GM12878 (cell line): ENCODE results near the gene PGC.

Experiments
- BHLHE40 ChIP-seq, 2 experiments: fragments of 450-650 bp in 1 of 2; IDR thresholded peaks; 2 replicates each; pipeline ENCODE4 v1.6.1; 2011 to 2017; ENCODE audit warnings: low read depth in 2 of 2, borderline replicate concordance in 1 of 2, improper control_type of control experiment in 1 of 2, low read length in 1 of 2, mild to moderate bottlenecking in 1 of 2
- EP300 ChIP-seq, 2 experiments: fragments of 150-350 bp in 1 of 2; IDR thresholded peaks; 2 replicates each; pipeline ENCODE4 v1.6.1; 2011 to 2012; ENCODE audit warnings: low read depth in 2 of 2, low read length in 2 of 2, borderline replicate concordance in 1 of 2, improper control_type of control experiment in 1 of 2, inconsistent platforms in 1 of 2; ENCODE audit not compliant: control insufficient read depth in 1 of 2
- EZH2 ChIP-seq: IDR thresholded peaks from 2 replicates; pipeline ENCODE4 v1.6.1; 2012; ENCODE audit warnings: low read depth, mild to moderate bottlenecking, control low read depth, inconsistent platforms, low read length, borderline replicate concordance; ENCODE audit not compliant: control insufficient read depth
- FOXK2 ChIP-seq: fragments of 450-650 bp; IDR thresholded peaks from 2 replicates; pipeline ENCODE4 v1.6.1; 2017; ENCODE audit warnings: mild to moderate bottlenecking, moderate library complexity
- GABPA ChIP-seq: IDR thresholded peaks from 2 replicates; pipeline ENCODE4 v1.6.1; 2014; ENCODE audit warnings: antibody characterized with exemption, low read depth, mild to moderate bottlenecking, inconsistent platforms
- MTA3 ChIP-seq: IDR thresholded peaks from 2 replicates; pipeline ENCODE4 v1.6.1; 2012; ENCODE audit warnings: low read length, inconsistent platforms, borderline replicate concordance
- NR2F1 ChIP-seq: fragments of 450-650 bp; conservative IDR thresholded peaks from 2 replicates; pipeline ENCODE4 v1.6.1; 2017; ENCODE audit warnings: mild to moderate bottlenecking
- PML ChIP-seq: IDR thresholded peaks from 2 replicates; pipeline ENCODE4 v1.6.1; 2012; ENCODE audit warnings: low read length, inconsistent platforms
- POLR2AphosphoS5 ChIP-seq: IDR thresholded peaks from 2 replicates; pipeline ENCODE4 v1.6.1; 2011; ENCODE audit warnings: mild to moderate bottlenecking, low read length, inconsistent platforms
- SMAD1 ChIP-seq: fragments of 450-650 bp; IDR thresholded peaks from 2 replicates; pipeline ENCODE4 v1.6.1; 2018; ENCODE audit warnings: mild to moderate bottlenecking, low read depth; ENCODE audit not compliant: partially characterized antibody
- YBX1 ChIP-seq: fragments of 450-650 bp; IDR thresholded peaks from 2 replicates; pipeline ENCODE4 v1.6.1; 2016; ENCODE audit warnings: antibody characterized with exemption
- TF ChIP-seq, protein P1 (sequence below): IDR thresholded peaks from 2 replicates; pipeline ENCODE4 v1.6.1; 2012; ENCODE audit warnings: mild to moderate bottlenecking, low read depth, low read length
- TF ChIP-seq, protein P2 (sequence below), 3 experiments: IDR thresholded peaks in 2 of 3; conservative IDR thresholded peaks in 1 of 3; 2 replicates each; pipeline ENCODE4 v1.5.1; 2011; ENCODE audit warnings: low read depth in 3 of 3, low read length in 3 of 3, mild to moderate bottlenecking in 3 of 3, control low read depth in 2 of 3, moderate library complexity in 2 of 3, inconsistent platforms in 1 of 3, mixed read lengths in 1 of 3; ENCODE audit not compliant: control insufficient read depth in 2 of 3, insufficient read depth in 1 of 3; ENCODE audit errors: extremely low read depth in 1 of 3
- TF ChIP-seq, protein P3 (sequence below): IDR thresholded peaks from 2 replicates; pipeline ENCODE4 v1.6.1; 2011; ENCODE audit warnings: low read depth, mild to moderate bottlenecking, low read length, moderate library complexity, borderline replicate concordance; ENCODE audit errors: extremely low read depth

DNA sequence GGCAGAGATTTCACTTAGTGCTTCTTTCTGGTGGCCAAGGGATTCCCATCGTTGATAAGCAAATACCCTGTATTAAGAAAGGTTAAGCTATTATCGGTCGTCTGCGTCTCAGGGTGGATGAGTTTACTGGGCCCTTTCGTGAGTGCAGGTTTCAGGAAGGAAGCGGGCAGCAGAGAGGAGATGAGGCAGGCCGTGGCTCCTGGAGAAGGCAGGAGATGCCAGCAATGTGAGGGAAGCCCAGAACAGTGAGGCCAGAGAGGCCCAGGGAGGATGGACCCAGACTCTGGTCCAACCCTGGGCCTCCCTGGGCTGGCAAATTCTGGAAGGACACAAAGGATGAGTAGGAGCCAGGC, 23.0 kb downstream of the PGC start:
- TF ChIP-seq, protein P1, sequence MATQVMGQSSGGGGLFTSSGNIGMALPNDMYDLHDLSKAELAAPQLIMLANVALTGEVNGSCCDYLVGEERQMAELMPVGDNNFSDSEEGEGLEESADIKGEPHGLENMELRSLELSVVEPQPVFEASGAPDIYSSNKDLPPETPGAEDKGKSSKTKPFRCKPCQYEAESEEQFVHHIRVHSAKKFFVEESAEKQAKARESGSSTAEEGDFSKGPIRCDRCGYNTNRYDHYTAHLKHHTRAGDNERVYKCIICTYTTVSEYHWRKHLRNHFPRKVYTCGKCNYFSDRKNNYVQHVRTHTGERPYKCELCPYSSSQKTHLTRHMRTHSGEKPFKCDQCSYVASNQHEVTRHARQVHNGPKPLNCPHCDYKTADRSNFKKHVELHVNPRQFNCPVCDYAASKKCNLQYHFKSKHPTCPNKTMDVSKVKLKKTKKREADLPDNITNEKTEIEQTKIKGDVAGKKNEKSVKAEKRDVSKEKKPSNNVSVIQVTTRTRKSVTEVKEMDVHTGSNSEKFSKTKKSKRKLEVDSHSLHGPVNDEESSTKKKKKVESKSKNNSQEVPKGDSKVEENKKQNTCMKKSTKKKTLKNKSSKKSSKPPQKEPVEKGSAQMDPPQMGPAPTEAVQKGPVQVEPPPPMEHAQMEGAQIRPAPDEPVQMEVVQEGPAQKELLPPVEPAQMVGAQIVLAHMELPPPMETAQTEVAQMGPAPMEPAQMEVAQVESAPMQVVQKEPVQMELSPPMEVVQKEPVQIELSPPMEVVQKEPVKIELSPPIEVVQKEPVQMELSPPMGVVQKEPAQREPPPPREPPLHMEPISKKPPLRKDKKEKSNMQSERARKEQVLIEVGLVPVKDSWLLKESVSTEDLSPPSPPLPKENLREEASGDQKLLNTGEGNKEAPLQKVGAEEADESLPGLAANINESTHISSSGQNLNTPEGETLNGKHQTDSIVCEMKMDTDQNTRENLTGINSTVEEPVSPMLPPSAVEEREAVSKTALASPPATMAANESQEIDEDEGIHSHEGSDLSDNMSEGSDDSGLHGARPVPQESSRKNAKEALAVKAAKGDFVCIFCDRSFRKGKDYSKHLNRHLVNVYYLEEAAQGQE: no peak
- TF ChIP-seq, protein P2, sequence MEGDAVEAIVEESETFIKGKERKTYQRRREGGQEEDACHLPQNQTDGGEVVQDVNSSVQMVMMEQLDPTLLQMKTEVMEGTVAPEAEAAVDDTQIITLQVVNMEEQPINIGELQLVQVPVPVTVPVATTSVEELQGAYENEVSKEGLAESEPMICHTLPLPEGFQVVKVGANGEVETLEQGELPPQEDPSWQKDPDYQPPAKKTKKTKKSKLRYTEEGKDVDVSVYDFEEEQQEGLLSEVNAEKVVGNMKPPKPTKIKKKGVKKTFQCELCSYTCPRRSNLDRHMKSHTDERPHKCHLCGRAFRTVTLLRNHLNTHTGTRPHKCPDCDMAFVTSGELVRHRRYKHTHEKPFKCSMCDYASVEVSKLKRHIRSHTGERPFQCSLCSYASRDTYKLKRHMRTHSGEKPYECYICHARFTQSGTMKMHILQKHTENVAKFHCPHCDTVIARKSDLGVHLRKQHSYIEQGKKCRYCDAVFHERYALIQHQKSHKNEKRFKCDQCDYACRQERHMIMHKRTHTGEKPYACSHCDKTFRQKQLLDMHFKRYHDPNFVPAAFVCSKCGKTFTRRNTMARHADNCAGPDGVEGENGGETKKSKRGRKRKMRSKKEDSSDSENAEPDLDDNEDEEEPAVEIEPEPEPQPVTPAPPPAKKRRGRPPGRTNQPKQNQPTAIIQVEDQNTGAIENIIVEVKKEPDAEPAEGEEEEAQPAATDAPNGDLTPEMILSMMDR (IDR thresholded peaks at IDR 0.05 in 2 of 3, conservative IDR thresholded peaks at IDR 0.05 in 1 of 3; ENCODE audit: control insufficient read depth in 2 of 3, extremely low read depth in 1 of 3, insufficient read depth in 1 of 3, low read depth in 3 of 3, low read length in 3 of 3): no peak
- TF ChIP-seq FOXK2 (no peak), GABPA (no peak), BHLHE40 (IDR thresholded peaks at IDR 0.05; ENCODE audit: borderline replicate concordance in 1 of 2, low read depth in 2 of 2, low read length in 1 of 2) (no peak), SMAD1 (no peak), MTA3 (0 out of 2 replicates have a peak, but pooled peaks have one; percentile 29), EZH2 (no peak), PML (0 out of 2 replicates have a peak, but pooled peaks have one; percentile 3), POLR2AphosphoS5 (no peak), YBX1 (no peak), NR2F1 (no peak), EP300 (IDR thresholded peaks at IDR 0.05; ENCODE audit: borderline replicate concordance in 1 of 2, control insufficient read depth in 1 of 2, low read depth in 2 of 2, low read length in 2 of 2) (no peak)
- TF ChIP-seq, protein P3, sequence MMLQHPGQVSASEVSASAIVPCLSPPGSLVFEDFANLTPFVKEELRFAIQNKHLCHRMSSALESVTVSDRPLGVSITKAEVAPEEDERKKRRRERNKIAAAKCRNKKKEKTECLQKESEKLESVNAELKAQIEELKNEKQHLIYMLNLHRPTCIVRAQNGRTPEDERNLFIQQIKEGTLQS: no peak
